CD4-positive, alpha-beta T cell treated with Interleukin-17A for 4 hours (primary cell): ENCODE data around the gene SLC9C2.
"Not testable (repeated sequence)": the region's sequence is repeated elsewhere in the genome, so short reads cannot be mapped to it uniquely, and the experiment has no call there.

ENCODE experiments used
- DNase-seq: peaks from one replicate; pipeline ENCODE4 v3.0.0-alpha.2; 2020; ENCODE audit warnings: mixed read lengths

The SLC9C2 gene, protein sequence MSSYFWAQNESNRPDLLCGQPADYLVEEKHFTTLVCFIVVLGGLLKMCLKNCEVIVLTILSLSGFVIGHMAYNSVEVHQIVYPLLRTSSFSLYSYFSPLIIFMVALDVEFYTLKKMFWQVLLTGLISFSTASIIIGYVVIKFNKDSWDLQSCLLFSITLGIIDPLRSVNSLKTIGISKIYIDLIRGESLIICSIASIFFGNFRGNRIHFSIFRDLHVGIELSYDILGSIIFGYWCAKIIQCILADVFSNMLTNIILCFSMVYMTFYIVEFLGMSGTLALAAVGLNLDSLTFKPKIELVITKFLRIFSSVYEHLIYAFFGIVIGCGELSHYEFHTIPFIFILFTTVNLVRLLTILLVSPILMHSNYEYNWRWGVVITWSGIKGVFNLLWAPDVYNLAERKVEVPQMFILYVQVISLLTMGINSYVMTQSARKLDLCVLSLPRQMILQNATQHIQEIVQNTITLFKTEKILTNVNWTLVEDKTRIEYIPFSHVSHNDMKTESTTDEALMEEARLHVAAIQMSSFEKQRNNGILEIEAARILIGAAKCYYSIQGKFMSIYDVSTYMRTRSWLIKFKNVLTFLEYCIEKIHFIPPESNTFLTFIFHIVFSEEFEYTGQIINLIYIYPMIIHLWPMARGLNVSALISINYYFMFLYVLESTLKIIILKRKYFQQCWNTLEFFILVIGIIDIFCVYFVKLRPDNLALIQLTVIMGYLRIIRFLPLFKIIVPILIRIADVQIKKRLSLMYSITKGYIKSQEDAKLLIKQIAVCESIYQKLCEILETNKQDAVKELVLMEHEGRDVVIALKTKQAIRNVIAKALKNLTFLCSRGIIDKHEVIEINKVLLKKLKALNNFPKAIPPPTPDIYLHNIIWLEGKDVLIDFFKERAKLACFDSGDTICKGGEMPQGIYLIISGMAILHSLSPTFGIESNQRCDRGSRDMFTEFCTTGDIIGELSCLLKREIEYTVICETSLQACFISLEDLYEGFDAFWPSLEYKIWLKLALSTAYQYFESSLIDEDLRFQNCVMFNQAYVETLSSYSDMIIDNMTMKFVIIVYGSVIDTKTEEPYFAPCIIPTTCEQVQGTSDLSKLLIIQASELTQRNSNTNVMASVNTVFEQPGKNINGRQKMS

GRCh38 chr1:173603056-173603591 is at the start of gene SLC9C2:
Gene SLC9C2, minus strand, starts transcription at chr1:173603072. Its CDS starts 1,296 bp downstream, at chr1:173601776.
- no peak for DNase-seq

DNA sequence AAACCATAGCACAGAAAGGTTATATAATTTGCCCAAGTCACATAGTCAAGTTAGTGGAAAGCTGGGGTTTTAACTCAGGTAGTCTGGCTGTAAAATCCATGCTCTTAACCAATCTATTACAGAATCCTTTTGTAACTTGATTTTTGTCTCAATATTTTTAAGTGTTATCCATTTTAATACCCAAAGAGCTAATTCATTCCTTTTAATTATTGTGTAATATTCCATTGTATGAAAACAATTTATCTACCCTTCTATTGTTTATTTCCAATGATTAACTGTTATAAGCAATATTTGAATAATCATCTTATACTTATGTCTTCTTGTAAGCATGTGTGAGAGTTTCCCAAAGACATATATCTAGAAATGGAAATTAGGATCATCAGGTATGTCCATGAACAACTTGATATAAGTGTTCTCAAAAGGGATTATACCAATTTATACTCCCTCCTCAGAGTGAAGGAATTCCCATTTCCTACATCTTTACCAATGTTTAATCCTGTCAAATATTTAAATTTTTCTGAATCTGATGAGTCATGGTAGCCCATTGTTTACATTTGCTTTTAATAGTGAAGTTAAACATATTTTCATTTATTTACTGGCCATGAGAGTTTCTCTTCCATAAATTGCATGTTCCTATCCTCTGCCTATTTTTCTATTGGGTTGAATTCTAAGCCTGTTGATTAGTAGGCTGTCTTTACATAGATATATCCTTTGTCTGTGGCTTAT is 46.2 kb upstream of the SLC9C2 start:
- DNase-seq: no peak

DNA sequence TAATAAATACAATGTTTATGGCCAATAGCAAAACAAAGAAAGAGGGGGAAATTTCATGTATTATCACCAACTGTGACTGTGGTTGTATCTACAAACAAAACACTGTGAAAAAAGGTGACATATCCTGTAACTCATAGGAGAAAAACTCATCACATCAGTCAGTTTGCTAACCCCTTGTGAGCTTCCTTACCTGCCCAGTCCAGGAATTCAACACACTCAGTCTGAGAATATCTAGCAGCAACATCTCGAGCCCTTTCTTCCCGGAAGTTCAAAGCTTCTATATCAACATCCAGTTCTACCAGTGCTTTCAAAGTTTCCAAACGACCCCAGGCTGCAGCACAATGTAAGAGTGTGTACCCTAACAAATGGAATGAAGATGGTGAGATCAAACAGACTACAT is 43.8 kb upstream of the SLC9C2 start:
- DNase-seq: no peak

DNA sequence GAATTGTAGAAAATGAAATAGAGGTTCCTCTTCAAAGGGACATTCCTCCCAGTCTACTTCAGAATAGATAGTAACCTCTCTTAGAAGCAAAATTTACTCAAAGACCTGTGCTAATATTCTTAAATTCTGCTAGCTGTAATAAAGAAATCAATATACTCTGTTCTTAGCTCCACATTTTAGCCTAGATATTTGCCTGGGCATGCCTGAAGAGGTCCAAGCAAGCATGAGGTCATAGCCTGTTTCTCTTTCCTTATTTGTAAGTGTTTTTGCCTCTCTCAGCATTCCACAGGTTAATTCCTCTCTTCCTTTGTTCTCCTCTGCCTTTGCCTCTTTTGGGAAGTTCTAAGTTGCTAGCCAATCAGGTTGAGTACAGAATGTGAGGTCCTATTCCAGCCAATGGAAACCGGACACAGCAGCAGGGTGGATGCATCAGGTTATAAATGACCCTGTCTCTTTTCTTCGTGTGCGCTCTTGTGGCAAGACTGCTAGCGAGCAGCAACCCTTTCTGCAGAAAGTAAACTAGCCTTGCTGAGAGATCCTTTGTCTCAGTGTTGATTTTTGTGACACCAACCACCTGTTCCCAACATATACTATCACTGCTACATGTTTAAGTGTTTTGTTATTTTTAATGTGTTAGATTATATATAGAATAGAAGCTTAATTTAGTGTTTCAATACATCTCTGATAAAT is 39.7 kb upstream of the SLC9C2 start:
- DNase-seq: not testable (repeated sequence)

GRCh38 chr1:173639102-173639501 is 36.2 kb upstream of the SLC9C2 start:
- no peak for DNase-seq

DNA sequence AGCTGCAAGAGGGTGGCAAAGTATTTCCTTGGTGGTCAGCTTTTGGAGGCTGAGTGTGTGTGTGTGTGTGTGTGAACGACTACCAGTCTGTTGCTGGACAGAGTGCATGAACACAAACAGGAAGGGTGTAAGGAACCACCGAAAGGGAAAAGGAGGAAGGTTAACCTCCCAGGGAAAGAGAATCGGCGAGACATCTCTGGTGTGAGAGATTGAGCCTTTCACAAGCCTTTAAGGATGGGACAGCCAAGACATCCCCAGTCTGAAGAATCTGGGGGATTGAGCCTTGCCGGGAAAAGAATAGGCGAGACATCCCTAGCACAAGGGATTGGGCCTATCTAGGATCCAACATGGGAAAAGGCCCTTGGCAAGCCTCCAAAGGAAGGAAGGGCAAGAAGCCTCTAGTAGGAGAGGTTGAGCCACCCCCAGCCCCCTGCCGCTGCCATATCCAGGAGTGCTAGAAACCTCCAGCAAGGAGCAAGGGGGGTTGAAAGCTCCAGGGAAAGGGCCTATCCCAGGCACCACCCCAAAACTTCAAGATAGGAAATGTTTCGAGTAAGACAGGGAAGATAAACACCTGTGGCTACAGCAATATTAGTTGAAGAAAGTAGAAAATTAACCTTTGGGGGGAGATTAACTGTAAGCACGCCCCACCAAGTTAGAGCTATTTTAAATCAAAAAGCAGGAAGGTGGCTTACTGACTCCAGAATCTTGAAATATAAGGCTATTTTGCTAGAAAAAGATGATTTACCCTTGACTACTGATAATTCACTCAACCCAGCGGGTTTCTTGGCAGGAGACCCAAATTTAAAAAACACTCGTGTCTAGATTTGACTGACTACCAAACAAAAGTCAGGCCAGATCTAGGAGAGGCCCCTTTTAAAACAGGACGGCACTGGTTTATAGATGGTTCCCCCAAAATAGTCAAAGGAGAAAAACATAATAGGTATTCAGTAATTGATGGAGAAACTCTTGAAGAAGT is 35.5 kb upstream of the SLC9C2 start:
- DNase-seq: no peak

- not testable (repeated sequence) for DNase-seq
Measured at GRCh38 chr1:173637236-173638042, 34.6 kb upstream of the SLC9C2 start.

GRCh38 chr1:173635116-173635515 is 32.2 kb upstream of the SLC9C2 start, which contains the start of gene TEX50:
Gene TEX50, plus strand, starts transcription at chr1:173635338. Its CDS starts 184 bp downstream, at chr1:173635522.
- no peak for DNase-seq

DNA sequence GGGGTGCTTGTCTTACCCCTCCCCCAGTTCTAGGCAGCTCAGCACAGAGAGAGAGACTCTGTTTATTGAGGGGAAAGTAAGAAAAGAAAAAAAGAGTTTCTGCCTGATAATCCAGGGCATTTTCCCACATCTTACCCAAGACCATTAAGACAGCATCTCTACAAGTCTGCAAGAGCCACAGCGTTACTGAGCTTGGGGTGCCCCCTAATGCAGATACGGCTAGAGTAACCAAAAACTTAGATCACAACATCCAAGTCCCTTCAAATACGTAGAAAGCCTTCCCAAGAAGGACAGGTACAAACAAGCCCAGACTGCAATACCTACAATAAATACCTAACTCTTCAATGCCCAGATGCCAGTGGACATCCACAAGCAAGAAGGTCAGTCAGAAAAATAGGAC is 26.0 kb upstream of the SLC9C2 start:
- DNase-seq: no peak

DNA sequence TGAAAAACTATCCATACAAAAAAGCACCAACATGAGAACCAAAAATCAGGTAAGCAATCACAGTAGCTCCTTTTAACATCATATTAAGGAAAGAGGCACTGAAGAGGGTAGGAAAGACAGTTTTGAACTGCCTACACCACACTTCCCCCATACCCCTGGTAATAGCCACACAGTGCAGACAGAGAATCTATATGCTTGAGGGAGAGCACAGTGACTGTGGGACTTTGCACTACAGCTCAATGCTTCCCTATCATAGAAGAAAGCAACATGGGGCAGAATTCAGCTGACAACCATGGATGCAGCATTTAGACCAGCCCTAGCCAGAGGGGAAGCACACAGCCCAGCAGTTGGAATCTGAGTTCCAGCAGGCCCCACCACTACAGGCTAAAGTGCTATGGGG is 24.4 kb upstream of the SLC9C2 start:
- no peak for DNase-seq

DNA sequence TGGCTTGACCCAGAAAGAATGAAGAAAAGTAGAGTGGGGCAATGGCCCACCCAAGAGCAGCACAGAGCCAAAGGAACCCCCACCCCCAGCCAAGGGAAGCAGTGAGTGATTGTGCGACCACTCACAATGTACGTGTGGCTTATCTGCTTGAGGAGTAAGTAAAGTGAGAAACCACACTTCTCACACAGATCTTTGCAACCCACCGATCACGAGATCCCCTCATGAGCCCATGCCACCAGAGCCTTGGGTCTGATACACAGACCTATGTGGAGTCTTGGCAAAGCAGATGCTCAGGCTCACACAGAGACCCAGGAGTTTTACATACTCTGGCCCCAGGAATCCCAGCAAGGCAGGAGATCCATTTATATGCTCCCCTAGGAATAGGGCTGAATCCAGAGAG is 14.0 kb upstream of the SLC9C2 start:
- DNase-seq: no peak

GRCh38 chr1:173613086-173613485 is 10.2 kb upstream of the SLC9C2 start:
- DNase-seq: not testable (repeated sequence)

- no peak for DNase-seq
Measured at GRCh38 chr1:173608503-173609216, 5.8 kb upstream of the SLC9C2 start.

- DNase-seq: no peak
Measured at GRCh38 chr1:173601588-173601987, 1.3 kb downstream of the SLC9C2 start.

GRCh38 chr1:173596097-173596825 is 6.6 kb downstream of the SLC9C2 start:
- no peak for DNase-seq

DNA sequence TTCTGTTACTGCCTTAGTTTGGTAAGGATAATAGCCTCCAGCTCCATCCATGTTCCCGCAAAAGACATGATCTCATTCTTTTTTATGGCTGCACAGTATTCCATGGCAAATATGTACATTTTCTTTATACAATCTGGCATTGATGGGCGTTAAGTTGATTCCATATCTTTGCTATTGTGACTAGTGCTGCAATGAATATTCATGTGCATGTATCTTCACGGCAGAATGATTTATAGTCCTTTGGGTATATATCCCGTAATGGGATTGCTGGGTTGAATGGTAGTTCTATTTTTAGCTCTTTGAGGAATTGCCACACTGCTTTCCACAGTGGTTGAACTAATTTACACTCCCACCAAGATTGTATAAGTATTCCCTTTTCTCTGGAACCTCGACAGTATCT is 11.7 kb downstream of the SLC9C2 start:
- DNase-seq: not testable (repeated sequence)

GRCh38 chr1:173590557-173590956 is 12.3 kb downstream of the SLC9C2 start:
- no peak for DNase-seq
